PFSK-1 (cell line): ENCODE results near the gene LCN6.

Experiments
- FOXP2 ChIP-seq: optimal IDR thresholded peaks from 2 replicates; pipeline ENCODE3; 2011; ENCODE audit warnings: borderline replicate concordance, control low read depth, inconsistent platforms; ENCODE audit not compliant: insufficient read depth; ENCODE audit errors: extremely low read length, extremely low read depth
- POLR2AphosphoS5 ChIP-seq: IDR thresholded peaks from 2 replicates; pipeline ENCODE4 v1.6.1; 2012; ENCODE audit warnings: low read depth, mild to moderate bottlenecking, control low read depth, low read length, moderate library complexity
- REST ChIP-seq, 2 experiments: IDR thresholded peaks; 2 replicates each; pipeline versions ENCODE4 v1.6.1 to v1.8.0; 2011 to 2012; ENCODE audit warnings: low read depth in 2 of 2, low read length in 2 of 2, control low read depth in 1 of 2, inconsistent platforms in 1 of 2, mild to moderate bottlenecking in 1 of 2, moderate library complexity in 1 of 2; ENCODE audit not compliant: insufficient read depth in 1 of 2
- SIN3A ChIP-seq: IDR thresholded peaks from 2 replicates; pipeline ENCODE4 v1.6.1; 2012; ENCODE audit warnings: mild to moderate bottlenecking, low read length, moderate library complexity, borderline replicate concordance; ENCODE audit not compliant: insufficient read depth
- TAF1 ChIP-seq: IDR thresholded peaks from 2 replicates; pipeline ENCODE4 v1.6.1; 2012; ENCODE audit warnings: low read length, control low read depth, borderline replicate concordance; ENCODE audit not compliant: insufficient read depth

Gene LCN6

GRCh38 chr9:136696502-136696901 is 51.8 kb downstream of the LCN6 start:
- no peak for TF ChIP-seq POLR2AphosphoS5
- TF ChIP-seq REST (IDR thresholded peaks at IDR 0.05; ENCODE audit: insufficient read depth in 1 of 2, low read depth in 2 of 2, low read length in 2 of 2): no peak
- TF ChIP-seq FOXP2: no peak
- TF ChIP-seq SIN3A: no peak

GRCh38 chr9:136695955-136696354 is 52.4 kb downstream of the LCN6 start:
- TF ChIP-seq POLR2AphosphoS5 (no peak), REST (IDR thresholded peaks at IDR 0.05; ENCODE audit: insufficient read depth in 1 of 2, low read depth in 2 of 2, low read length in 2 of 2) (no peak), TAF1 (no peak), SIN3A (no peak), FOXP2 (no peak)

- no peak for TF ChIP-seq POLR2AphosphoS5
- TF ChIP-seq SIN3A: no peak
- no peak for TF ChIP-seq TAF1
- no peak for TF ChIP-seq REST (IDR thresholded peaks at IDR 0.05; ENCODE audit: insufficient read depth in 1 of 2, low read depth in 2 of 2, low read length in 2 of 2)
- no peak for TF ChIP-seq FOXP2
These were observed 52.9 kb downstream of the LCN6 start for GRCh38 chr9:136695435-136695895.

GRCh38 chr9:136694872-136695247 is 53.5 kb downstream of the LCN6 start:
- TF ChIP-seq REST (IDR thresholded peaks at IDR 0.05; ENCODE audit: insufficient read depth in 1 of 2, low read depth in 2 of 2, low read length in 2 of 2) (no peak), FOXP2 (no peak), SIN3A (no peak), TAF1 (no peak), POLR2AphosphoS5 (no peak)

- no peak for TF ChIP-seq FOXP2
- no peak for TF ChIP-seq REST (IDR thresholded peaks at IDR 0.05; ENCODE audit: insufficient read depth in 1 of 2, low read depth in 2 of 2, low read length in 2 of 2)
These were observed 54.0 kb downstream of the LCN6 start for GRCh38 chr9:136694163-136694871.
